ENCODE results near the gene MSL1.

- TF ChIP-seq CTCF (IDR thresholded peaks at IDR 0.05) (no peak), POLR2A (IDR thresholded peaks at IDR 0.05) (no peak), POLR2AphosphoS5 (IDR thresholded peaks at IDR 0.05) (no peak), EP300 (IDR thresholded peaks at IDR 0.05) (no peak)
Measured at GRCh38 chr17:40105861-40106759, 15.7 kb upstream of the MSL1 start.

Measured in sigmoid colon (tissue), 4 donors.